PFSK-1 (cell line): ENCODE data around the gene BABAM1.

ENCODE experiments used
- POLR2AphosphoS5 ChIP-seq: IDR thresholded peaks from 2 replicates; pipeline ENCODE4 v1.6.1; 2012; ENCODE audit warnings: low read depth, mild to moderate bottlenecking, control low read depth, low read length, moderate library complexity
- REST ChIP-seq, 2 experiments: IDR thresholded peaks; 2 replicates each; pipeline versions ENCODE4 v1.6.1 to v1.8.0; 2011 to 2012; ENCODE audit warnings: low read depth in 2 of 2, low read length in 2 of 2, control low read depth in 1 of 2, inconsistent platforms in 1 of 2, mild to moderate bottlenecking in 1 of 2, moderate library complexity in 1 of 2; ENCODE audit not compliant: insufficient read depth in 1 of 2
- SIN3A ChIP-seq: IDR thresholded peaks from 2 replicates; pipeline ENCODE4 v1.6.1; 2012; ENCODE audit warnings: mild to moderate bottlenecking, low read length, moderate library complexity, borderline replicate concordance; ENCODE audit not compliant: insufficient read depth

- TF ChIP-seq POLR2AphosphoS5, result no peak
- TF ChIP-seq REST (IDR thresholded peaks at IDR 0.05; ENCODE audit: insufficient read depth in 1 of 2, low read depth in 2 of 2, low read length in 2 of 2), result no peak
- no peak for TF ChIP-seq SIN3A
Observed at GRCh38 chr19:17321655-17322489, 54.6 kb downstream of the BABAM1 start.
